ENCODE data around the gene CHTF8.

Gene CHTF8

DNA sequence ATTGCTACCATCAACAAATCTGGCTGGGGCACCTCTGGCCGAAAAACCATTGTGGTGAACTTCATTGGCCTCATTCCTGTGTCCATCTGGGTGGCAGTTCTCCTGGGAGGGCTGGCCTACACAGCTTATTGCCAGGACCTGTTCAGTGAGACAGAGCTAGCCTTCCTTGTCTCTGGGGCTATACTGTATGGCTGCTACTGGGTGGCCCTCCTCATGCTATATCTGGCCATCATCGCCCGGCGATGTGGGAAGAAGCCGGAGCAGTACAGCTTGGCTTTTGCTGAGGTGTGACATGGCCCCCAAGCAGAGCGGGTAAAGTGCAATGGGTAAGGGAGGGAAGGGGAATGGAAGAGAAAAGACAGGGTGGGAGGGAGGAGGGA, 17.4 kb downstream of the CHTF8 start:
- Mint-ChIP-seq H3K4me3 (no peak overlapping the region), H3K27me3 (peaks cover 0 to under 1% of the 10 kb centered on the region in 2 donors), H3K4me1 (ENCODE audit: low read depth in 2 of 2) (peaks cover 3 to 4% of the 10 kb centered on the region in 2 donors), H3K27ac (no peak overlapping the region), H3K36me3 (ENCODE audit: insufficient read depth) (peaks cover 22% of the 10 kb centered on the region), H3K9me3 (no peaks in the 10 kb centered on the region)
- DNase-seq: no peak
- no peak for ATAC-seq (replicated peaks)

DNA sequence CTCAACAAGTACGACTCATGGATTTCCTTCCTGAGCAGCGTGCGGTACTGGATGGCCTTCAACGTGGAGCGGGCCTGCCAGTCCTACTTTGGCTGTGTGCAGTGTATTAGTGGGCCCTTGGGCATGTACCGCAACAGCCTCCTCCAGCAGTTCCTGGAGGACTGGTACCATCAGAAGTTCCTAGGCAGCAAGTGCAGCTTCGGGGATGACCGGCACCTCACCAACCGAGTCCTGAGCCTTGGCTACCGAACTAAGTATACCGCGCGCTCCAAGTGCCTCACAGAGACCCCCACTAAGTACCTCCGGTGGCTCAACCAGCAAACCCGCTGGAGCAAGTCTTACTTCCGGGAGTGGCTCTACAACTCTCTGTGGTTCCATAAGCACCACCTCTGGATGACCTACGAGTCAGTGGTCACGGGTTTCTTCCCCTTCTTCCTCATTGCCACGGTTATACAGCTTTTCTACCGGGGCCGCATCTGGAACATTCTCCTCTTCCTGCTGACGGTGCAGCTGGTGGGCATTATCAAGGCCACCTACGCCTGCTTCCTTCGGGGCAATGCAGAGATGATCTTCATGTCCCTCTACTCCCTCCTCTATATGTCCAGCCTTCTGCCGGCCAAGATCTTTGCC, 17.9 kb downstream of the CHTF8 start:
- DNase-seq (no peak), ATAC-seq (replicated peaks) (no peak)
- H3K36me3 Mint-ChIP-seq (ENCODE audit: insufficient read depth): peaks cover 17% of the 10 kb centered on the region
- H3K4me1 Mint-ChIP-seq (ENCODE audit: low read depth in 2 of 2): peaks cover 3 to 4% of the 10 kb centered on the region in 2 donors
- H3K9me3 Mint-ChIP-seq: no peaks in the 10 kb centered on the region
- H3K27ac Mint-ChIP-seq: no peak overlapping the region
- no peak overlapping the region for H3K4me3 Mint-ChIP-seq
- peaks cover 0 to 5% of the 10 kb centered on the region in 2 donors for H3K27me3 Mint-ChIP-seq

DNA sequence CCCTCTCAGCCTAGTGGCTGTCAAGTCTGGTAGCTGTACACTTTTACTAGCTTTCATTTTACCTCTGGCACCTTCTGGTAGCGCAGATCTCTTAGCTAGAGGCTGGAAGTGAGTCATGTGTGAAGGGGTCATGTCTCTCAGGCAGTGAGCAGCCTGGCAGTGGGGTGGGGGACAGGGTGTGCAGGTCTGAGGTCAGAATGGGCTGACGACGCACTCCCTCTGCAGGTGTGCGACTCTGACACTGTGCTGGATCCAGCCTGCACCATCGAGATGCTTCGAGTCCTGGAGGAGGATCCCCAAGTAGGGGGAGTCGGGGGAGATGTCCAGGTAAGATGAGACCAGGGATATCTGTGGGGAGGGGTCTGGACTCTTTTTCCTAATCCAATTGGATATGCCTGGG, 19.2 kb downstream of the CHTF8 start:
- peaks cover under 1 to 4% of the 10 kb centered on the region in 2 donors for H3K4me1 Mint-ChIP-seq (ENCODE audit: low read depth in 2 of 2)
- no peak overlapping the region for H3K4me3 Mint-ChIP-seq
- DNase-seq (no peak), ATAC-seq (replicated peaks) (no peak)
- H3K36me3 Mint-ChIP-seq (ENCODE audit: insufficient read depth): peaks cover 11% of the 10 kb centered on the region
- peaks cover 2 to 18% of the 10 kb centered on the region in 2 donors for H3K27me3 Mint-ChIP-seq
- H3K27ac Mint-ChIP-seq: no peak overlapping the region
- no peaks in the 10 kb centered on the region for H3K9me3 Mint-ChIP-seq

DNA sequence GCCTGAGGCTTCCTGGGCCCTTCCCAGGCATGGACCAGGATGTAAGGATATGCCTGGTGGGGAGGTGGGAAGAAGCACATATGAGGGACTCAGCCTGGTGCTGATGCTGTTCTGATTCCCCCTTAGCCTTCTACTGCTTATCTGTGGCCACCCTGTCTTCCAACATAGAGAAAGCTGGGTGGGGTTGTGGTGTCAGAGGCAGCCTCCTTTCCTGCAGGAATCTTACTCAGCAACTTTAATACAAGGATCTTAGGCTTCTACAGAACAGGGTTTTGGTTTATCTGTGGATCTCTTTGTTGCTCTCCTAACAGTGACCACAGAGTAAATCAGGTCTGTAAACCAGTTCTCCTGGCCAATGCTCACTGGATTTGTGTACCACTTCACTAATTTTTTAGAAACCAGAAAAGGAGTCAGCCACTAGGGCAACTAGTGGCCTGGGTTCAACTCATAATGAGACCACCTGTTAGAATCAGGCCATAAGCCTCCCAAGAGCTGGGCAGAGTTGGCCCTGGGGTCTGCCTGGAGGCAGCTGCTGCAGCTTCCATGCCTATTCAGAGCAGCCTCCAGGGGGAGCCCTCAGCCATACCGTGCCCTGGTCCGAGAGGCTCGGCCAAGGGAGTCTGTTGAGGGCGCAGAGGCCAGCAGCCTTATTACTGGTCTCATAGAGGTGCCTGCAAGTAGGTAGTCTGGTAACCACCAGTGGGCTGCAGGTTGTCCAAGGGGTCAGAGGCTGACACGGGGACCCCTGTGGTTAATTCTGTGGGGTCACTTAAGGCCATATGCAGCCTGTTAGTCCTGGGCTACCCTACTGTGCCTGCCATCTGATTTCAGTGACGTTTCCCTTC, 19.9 kb downstream of the CHTF8 start:
- H3K36me3 Mint-ChIP-seq (ENCODE audit: insufficient read depth): peaks cover 8% of the 10 kb centered on the region
- peaks cover 6 to 25% of the 10 kb centered on the region in 2 donors for H3K27me3 Mint-ChIP-seq
- ATAC-seq (replicated peaks) (peak; percentile 59), DNase-seq (peak; percentile 23 to 36 (median 35))
- no peaks in the 10 kb centered on the region for H3K9me3 Mint-ChIP-seq
- H3K4me1 Mint-ChIP-seq (ENCODE audit: low read depth in 2 of 2): peaks cover 0 to 4% of the 10 kb centered on the region in 2 donors
- H3K4me3 Mint-ChIP-seq: no peak overlapping the region
- no peak overlapping the region for H3K27ac Mint-ChIP-seq

DNA sequence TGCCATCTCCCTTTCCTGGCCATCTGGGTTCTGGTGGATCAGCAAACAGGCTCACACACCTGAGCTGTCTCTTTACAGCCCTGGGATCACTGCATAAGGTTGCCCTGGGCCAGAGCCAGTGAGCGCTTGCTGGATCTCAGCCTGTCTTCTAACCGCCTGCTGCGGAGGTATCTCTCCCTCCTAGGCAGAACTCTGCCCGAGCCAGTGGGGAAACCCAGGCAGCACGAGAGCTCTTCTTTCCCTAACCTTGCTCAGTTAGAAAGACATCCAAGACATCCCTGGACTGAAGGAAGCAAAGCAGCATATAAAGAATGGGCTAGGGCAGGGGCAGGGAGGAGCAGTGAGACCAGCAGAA, 20.5 kb downstream of the CHTF8 start:
- ATAC-seq (replicated peaks) (no peak), DNase-seq (no peak)
- Mint-ChIP-seq H3K27me3 (peaks cover 11 to 31% of the 10 kb centered on the region in 2 donors), H3K4me3 (no peak overlapping the region), H3K4me1 (ENCODE audit: low read depth in 2 of 2) (peaks cover 0 to 7% of the 10 kb centered on the region in 2 donors), H3K9me3 (no peaks in the 10 kb centered on the region), H3K36me3 (ENCODE audit: insufficient read depth) (peaks cover 5% of the 10 kb centered on the region), H3K27ac (no peak overlapping the region)

DNA sequence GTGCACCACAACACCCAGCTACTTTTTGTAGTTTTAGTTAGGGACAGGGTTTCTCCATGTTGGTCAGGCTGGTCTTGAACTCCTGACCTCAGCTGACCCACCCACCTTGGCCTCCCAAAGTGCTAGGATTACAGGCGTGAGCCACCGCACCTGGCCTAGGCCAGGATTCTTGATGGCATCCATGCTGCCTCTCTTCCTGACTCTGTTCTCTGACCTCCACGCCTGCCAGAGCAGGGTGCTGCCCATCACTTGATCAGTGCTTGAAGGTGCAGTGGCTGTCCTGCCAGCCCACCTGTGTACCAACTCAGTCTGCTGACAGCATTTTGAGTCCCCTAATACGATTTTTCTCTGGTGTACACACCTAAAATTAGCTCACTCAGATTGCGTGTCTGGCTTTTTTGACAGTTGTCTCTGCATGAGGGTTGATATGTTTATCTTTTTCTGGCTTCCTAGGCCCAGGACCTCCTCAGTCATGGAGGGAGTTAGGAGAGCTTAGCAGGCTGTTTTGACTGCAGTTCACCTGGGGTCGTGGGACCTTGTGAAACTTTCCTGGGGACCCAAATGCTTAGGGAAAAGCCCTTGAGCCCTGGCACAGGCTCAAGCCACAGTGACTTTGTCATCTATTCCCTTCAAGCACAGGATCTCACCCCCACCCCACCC, 21.0 kb downstream of the CHTF8 start:
- DNase-seq (no peak), ATAC-seq (replicated peaks) (no peak)
- peaks cover 5% of the 10 kb centered on the region for H3K36me3 Mint-ChIP-seq (ENCODE audit: insufficient read depth)
- peaks cover 14 to 36% of the 10 kb centered on the region in 2 donors for H3K27me3 Mint-ChIP-seq
- peaks cover 0 to 9% of the 10 kb centered on the region in 2 donors for H3K4me1 Mint-ChIP-seq (ENCODE audit: low read depth in 2 of 2)
- no peak overlapping the region for H3K4me3 Mint-ChIP-seq
- no peaks in the 10 kb centered on the region for H3K9me3 Mint-ChIP-seq
- no peak overlapping the region for H3K27ac Mint-ChIP-seq

DNA sequence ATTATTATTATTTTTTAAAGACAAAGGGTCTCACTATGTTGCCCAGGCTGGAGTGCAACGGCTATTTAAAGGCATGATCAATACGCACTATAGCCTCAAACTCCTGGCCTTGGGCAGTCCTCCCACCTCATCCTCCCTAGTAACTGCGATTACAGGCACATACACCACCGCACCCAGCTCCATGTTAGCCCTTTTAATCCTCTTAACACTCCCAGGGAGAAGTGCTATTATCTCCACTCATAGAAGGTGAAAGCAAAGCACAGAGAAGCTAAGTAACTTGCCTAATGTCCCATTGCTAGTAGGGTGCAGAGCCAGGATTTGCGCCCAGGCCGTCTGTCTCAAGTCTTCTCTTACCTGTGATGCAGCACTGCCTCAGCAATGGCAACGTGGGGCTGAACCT, 22.0 kb downstream of the CHTF8 start:
- Mint-ChIP-seq H3K4me3 (no peak overlapping the region), H3K36me3 (ENCODE audit: insufficient read depth) (peaks cover 8% of the 10 kb centered on the region), H3K9me3 (no peaks in the 10 kb centered on the region), H3K27me3 (peaks cover 18 to 42% of the 10 kb centered on the region in 2 donors), H3K27ac (no peak overlapping the region), H3K4me1 (ENCODE audit: low read depth in 2 of 2) (peaks cover 3 to 14% of the 10 kb centered on the region in 2 donors)
- ATAC-seq (replicated peaks) (no peak), DNase-seq (no peak)

DNA sequence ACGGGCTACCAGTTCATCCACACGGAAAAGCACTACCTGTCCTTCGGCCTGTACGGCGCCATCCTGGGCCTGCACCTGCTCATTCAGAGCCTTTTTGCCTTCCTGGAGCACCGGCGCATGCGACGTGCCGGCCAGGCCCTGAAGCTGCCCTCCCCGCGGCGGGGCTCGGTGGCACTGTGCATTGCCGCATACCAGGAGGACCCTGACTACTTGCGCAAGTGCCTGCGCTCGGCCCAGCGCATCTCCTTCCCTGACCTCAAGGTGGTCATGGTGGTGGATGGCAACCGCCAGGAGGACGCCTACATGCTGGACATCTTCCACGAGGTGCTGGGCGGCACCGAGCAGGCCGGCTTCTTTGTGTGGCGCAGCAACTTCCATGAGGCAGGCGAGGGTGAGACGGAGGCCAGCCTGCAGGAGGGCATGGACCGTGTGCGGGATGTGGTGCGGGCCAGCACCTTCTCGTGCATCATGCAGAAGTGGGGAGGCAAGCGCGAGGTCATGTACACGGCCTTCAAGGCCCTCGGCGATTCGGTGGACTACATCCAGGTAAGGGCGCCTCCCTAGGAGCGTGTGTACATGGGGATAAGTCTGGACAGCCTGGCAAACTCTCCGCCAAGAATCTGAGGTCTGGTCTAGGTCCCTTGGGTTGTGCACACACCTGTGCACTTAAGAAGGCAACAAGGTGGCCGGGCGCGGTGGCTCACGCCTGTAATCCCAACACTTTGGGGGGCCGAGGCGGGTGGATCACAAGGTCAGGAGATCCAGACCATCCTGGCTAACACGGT, 22.7 kb downstream of the CHTF8 start:
- Mint-ChIP-seq H3K4me3 (peak overlapping the region in 1 of 2 donors; percentile 15), H3K27ac (no peak overlapping the region), H3K9me3 (no peaks in the 10 kb centered on the region), H3K27me3 (peaks cover 25 to 49% of the 10 kb centered on the region in 2 donors), H3K4me1 (ENCODE audit: low read depth in 2 of 2) (peaks cover 6 to 17% of the 10 kb centered on the region in 2 donors), H3K36me3 (ENCODE audit: insufficient read depth) (peaks cover 9% of the 10 kb centered on the region)
- ATAC-seq (replicated peaks) (no peak), DNase-seq (no peak)

DNA sequence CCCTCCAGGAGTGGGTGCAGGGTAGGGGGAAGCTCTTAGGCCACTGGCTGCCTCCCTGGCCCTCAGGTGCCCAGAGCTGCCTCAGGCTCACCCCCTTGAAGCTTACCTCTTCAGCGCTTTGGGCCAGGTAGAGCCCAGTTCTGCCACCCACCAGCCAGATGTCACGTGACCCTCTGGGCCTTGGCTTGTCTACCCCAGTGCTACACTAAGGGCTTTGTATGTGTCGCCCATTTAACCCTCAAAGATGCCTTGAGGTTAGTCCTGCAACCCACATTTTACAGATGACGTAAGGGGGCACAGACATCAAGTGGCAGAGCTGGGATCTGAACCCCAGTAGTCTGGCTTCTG, 23.5 kb downstream of the CHTF8 start:
- Mint-ChIP-seq H3K27ac (no peak overlapping the region), H3K27me3 (peaks cover 28 to 57% of the 10 kb centered on the region in 2 donors), H3K4me1 (ENCODE audit: low read depth in 2 of 2) (peaks cover 6 to 17% of the 10 kb centered on the region in 2 donors), H3K36me3 (ENCODE audit: insufficient read depth) (peaks cover 11% of the 10 kb centered on the region), H3K4me3 (no peak overlapping the region), H3K9me3 (no peaks in the 10 kb centered on the region)
- ATAC-seq (replicated peaks) (no peak), DNase-seq (no peak)

DNA sequence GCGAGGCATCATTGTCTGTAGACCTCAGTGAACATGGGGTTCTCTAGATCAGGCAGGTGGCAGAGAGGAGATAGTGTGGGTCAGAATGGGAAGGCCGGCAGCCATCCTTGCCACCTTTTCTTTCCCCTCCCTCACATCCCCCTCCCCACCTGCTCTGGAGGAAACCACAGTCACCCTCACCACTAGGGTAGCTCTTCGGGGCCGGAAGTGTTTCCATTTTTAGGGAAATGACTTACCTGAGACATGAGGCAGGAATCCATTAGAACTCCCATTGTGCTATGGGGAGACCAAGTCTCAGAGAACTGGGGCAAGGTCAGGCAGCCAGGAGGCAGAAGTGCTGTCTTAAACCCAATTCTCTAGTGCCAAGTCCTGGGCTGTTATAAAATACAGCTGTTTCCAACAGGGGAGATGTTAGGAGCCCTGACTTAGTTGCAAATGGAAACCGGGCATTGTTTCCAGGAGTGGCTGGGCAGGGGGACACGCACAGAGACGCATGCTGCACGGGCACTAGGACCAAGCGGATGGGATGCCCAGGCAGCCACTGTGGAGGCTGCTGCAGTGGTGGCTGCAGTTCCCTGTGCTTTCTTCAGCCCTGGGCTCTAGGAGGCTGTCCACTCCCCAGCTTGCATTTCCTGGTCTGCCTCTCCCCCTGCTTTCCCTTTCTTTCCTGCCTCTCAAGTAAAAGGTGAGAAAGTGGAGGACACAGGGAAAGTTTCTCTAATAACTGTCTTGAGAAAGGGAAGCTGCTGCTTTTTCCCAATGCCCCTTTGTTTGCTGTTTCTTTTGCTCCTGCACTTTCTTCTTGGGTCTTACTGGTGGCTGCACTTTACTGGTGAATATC, 24.1 kb downstream of the CHTF8 start:
- Mint-ChIP-seq H3K4me3 (peak overlapping the region in 1 of 2 donors; percentile 21), H3K9me3 (no peaks in the 10 kb centered on the region)

DNA sequence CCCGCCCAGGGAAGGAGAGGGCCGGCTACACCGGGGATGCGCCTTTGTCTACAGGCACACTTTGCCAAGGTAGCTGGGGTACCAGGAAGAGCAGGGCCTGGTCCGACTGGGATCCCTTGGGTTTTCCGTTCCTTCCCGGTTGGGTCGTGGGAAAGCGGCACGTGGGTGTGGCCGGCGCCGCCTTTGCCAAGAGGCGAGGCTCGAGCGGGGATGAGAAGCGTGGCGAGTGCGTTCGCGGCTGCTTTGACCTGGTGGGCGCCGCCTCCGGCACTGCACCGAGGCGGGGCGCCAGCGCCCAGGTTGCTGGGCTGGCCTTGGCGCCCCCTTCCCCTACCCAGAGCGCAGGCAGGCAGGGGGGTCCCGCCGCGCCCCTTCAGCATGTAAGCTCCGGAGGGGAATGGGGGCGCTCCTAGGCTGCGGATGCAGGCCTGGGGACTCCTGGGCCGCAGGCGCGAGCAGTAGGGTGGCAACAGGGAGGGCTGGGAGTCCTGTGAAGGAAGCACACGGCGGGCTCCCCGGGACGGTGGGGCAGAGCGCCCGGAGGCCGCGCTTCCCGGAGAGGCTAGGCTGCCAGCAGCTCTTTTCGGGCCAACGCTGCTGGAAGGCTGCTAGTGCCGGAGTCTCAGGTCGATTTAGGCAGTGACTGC, 24.9 kb downstream of the CHTF8 start:
- no peak for ATAC-seq (replicated peaks)
- H3K9me3 Mint-ChIP-seq: no peaks in the 10 kb centered on the region
- peaks cover 37 to 71% of the 10 kb centered on the region in 2 donors for H3K27me3 Mint-ChIP-seq

More for the DNA sequence above, 24.1 kb downstream of the CHTF8 start:
- DNase-seq: no peak
- H3K4me1 Mint-ChIP-seq (ENCODE audit: low read depth in 2 of 2): peaks cover 6 to 17% of the 10 kb centered on the region in 2 donors
- no peak overlapping the region for H3K27ac Mint-ChIP-seq
- peaks cover 12% of the 10 kb centered on the region for H3K36me3 Mint-ChIP-seq (ENCODE audit: insufficient read depth)
- H3K27me3 Mint-ChIP-seq: peaks cover 28 to 63% of the 10 kb centered on the region in 2 donors
- ATAC-seq (replicated peaks): no peak

More for the DNA sequence above, 24.9 kb downstream of the CHTF8 start:
- no peak for DNase-seq
- peak overlapping the region; percentile 62 to 68 for H3K4me3 Mint-ChIP-seq
- peaks cover 6 to 17% of the 10 kb centered on the region in 2 donors for H3K4me1 Mint-ChIP-seq (ENCODE audit: low read depth in 2 of 2)
- H3K36me3 Mint-ChIP-seq (ENCODE audit: insufficient read depth): peaks cover 14% of the 10 kb centered on the region
- no peak overlapping the region for H3K27ac Mint-ChIP-seq

All from effector memory CD8-positive, alpha-beta T cell (primary cell).